ENCODE results near the gene ETV6. TPM values are rescaled to one million over a fixed set of nuclear protein-coding genes. Genes with fewer than 3 reads are reported as not detected.

Gene ETV6
- total and polyA plus RNA-seq, 9 of the 15 experiments (the other 6 are each of a cell fraction or from before 2014, with no cell fraction given): 0.81 to 12.7 (median 4.1) TPM

DNA sequence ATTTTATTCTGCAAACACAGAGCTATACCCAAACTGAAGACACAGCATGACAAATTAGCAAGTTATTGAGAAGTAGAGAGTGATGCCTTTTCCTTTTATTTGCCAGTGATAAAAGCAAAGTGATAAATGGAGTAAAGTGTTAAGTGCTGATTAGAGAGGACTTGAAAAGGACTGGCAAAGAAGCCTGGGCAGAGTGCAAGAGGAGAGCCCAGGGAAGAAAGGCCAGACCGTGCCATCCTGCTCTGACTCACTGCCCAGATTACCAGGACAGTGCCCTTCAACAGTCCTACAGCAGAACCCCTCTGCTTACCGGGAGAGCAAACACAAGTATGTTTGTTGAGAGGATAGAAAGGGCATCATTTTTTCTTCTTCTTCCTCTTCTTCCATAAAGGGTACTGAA is 106.5 kb downstream of the ETV6 start (continued):
- TF ChIP-seq CHD1 (IDR thresholded peaks at IDR 0.05; ENCODE audit: low read length): no peak
- no peak for TF ChIP-seq SIN3A (IDR thresholded peaks at IDR 0.05; ENCODE audit: borderline replicate concordance in 2 of 2, control insufficient read depth in 1 of 2, low read depth in 2 of 2, low read length in 2 of 2)

DNA sequence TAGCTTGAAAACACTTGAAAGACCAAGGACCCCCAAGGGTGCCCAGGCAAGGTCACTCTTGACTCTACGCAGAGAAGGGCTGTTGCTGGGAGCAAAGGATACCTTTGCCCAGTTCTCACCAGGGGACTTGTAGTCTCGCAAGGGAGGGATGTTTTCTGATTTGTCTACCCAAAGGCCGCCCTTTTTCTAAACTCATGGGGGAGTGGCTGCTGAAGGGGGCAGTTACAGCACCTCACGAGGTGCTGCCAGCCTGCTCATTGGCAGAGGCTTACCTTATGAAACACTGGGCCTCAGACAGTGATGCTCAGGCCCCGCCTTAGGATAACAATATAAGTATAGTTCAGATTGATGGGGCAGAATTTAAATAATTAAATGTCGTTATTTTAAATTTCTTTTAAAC is 107.0 kb downstream of the ETV6 start:
- intact Hi-C loops (cut with micrococcal nuclease): no loop called here
- ChIA-PET POLR2A (no interaction called here), CTCF (ENCODE audit: low intra/inter-chr PET ratio) (interaction anchor here (0.7 kb wide), 1 partner anchor 212 kb away, joined by 3 read pairs; no protein-coding TSS in a partner anchor)
- Histone ChIP-seq H3K9me1 (ENCODE audit: control insufficient read depth, insufficient read depth, low read length) (no peaks in the 10 kb centered on the region), H3K4me1 (replicated peaks in 1 of 2; ENCODE audit: control insufficient read depth in 2 of 2, insufficient read depth in 2 of 2, low read length in 2 of 2) (no peaks in the 10 kb centered on the region), H3K36me3 (ENCODE audit: control insufficient read depth, insufficient read depth, low read length) (no peaks in the 10 kb centered on the region), H3K4me2 (ENCODE audit: insufficient read depth, low read length) (no peak overlapping the region), H3K4me3 (no peak overlapping the region), H2AFZ (ENCODE audit: low read depth, low read length) (no peak overlapping the region), H3K27me3 (ENCODE audit: control insufficient read depth in 2 of 2, insufficient read depth in 2 of 2, low read length in 2 of 2) (no peaks in the 10 kb centered on the region), H4K20me1 (replicated peaks; ENCODE audit: control insufficient read depth, insufficient read depth, low read length) (no peaks in the 10 kb centered on the region), H3K9me3 (replicated peaks; ENCODE audit: control insufficient read depth, insufficient read depth, low read depth, low read length) (no peaks in the 10 kb centered on the region), H3K79me2 (ENCODE audit: control insufficient read depth, insufficient read depth, low read length) (no peaks in the 10 kb centered on the region), H3K9ac (ENCODE audit: insufficient read depth in 1 of 2, low read depth in 2 of 2, low read length in 2 of 2) (no peak overlapping the region), H3K27ac (ENCODE audit: extremely low read depth, low read depth, low read length) (no peak overlapping the region)
- ATAC-seq: no peak
- BruUV-seq (replicated peaks): no TSS peak
- no peak for FAIRE-seq
- no peak for TF ChIP-seq ZNF586 (CRISPR knock-in tag; conservative IDR thresholded peaks at IDR 0.05)
- TF ChIP-seq TEAD2 (tag; IDR thresholded peaks at IDR 0.05): no peak
- 70% methylated on average over 6 of the region's 6 CpGs for WGBS (ENCODE audit: insufficient coverage, low coverage, missing lambda C conversion rate)
- in situ Hi-C loops (cut with MboI): no loop called here
- no peak for DNase-seq (ENCODE audit: extremely low read depth in 1 of 4, low spot score in 3 of 4)

DNA sequence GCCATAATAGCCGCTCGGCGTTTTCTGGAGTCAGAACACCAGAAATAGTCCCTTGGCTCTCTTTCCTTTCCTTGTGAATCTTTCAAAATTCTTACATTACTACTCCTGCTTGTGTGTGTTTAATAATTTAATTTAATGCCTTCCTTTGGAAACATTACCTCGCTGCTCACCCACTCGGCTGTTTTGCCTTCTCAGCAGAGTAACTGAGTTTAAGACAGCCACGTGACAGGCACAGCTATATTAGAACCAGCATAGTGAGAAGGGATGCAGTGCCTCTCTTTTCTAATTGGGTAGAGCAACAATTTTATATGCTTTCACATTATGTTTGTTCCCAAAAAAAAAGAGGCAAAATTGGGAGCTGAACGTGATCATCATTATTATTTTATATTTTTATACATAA is 107.6 kb downstream of the ETV6 start:
- Histone ChIP-seq H2AFZ (ENCODE audit: low read depth, low read length) (no peak overlapping the region), H3K4me3 (no peak overlapping the region), H3K36me3 (ENCODE audit: control insufficient read depth, insufficient read depth, low read length) (no peaks in the 10 kb centered on the region), H3K9me3 (replicated peaks; ENCODE audit: control insufficient read depth, insufficient read depth, low read depth, low read length) (no peaks in the 10 kb centered on the region), H3K79me2 (ENCODE audit: control insufficient read depth, insufficient read depth, low read length) (no peaks in the 10 kb centered on the region), H3K27ac (ENCODE audit: extremely low read depth, low read depth, low read length) (no peak overlapping the region), H3K4me1 (replicated peaks in 1 of 2; ENCODE audit: control insufficient read depth in 2 of 2, insufficient read depth in 2 of 2, low read length in 2 of 2) (no peaks in the 10 kb centered on the region), H3K4me2 (ENCODE audit: insufficient read depth, low read length) (no peak overlapping the region), H3K27me3 (ENCODE audit: control insufficient read depth in 2 of 2, insufficient read depth in 2 of 2, low read length in 2 of 2) (no peaks in the 10 kb centered on the region), H3K9ac (ENCODE audit: insufficient read depth in 1 of 2, low read depth in 2 of 2, low read length in 2 of 2) (no peak overlapping the region), H3K9me1 (ENCODE audit: control insufficient read depth, insufficient read depth, low read length) (no peaks in the 10 kb centered on the region), H4K20me1 (replicated peaks; ENCODE audit: control insufficient read depth, insufficient read depth, low read length) (no peaks in the 10 kb centered on the region)
- DNase-seq (ENCODE audit: extremely low read depth in 1 of 4, low spot score in 3 of 4): no peak
- no TSS peak for BruUV-seq (replicated peaks)
- TF ChIP-seq PHF21A (IDR thresholded peaks at IDR 0.05; ENCODE audit: borderline replicate concordance, low read depth) (no peak), TCF3 (CRISPR knock-in tag; IDR thresholded peaks at IDR 0.05) (no peak), SMAD1 (IDR thresholded peaks at IDR 0.05; ENCODE audit: low read depth, low read length, partially characterized antibody) (no peak), KLF10 (CRISPR knock-in tag; IDR thresholded peaks at IDR 0.05) (no peak), FOXM1 (IDR thresholded peaks at IDR 0.05; ENCODE audit: low read depth) (no peak), FOXM1 (CRISPR knock-in tag; IDR thresholded peaks at IDR 0.05; ENCODE audit: low read depth) (no peak)
- ChIA-PET POLR2A (no interaction called here), CTCF (ENCODE audit: low intra/inter-chr PET ratio) (no interaction called here)
- 60% methylated on average over 6 of the region's 7 CpGs for WGBS (ENCODE audit: insufficient coverage, low coverage, missing lambda C conversion rate)
- intact Hi-C loops (cut with micrococcal nuclease): no loop called here
- in situ Hi-C loops (cut with MboI): no loop called here
- no peak for FAIRE-seq
- no peak for ATAC-seq
